NCI-H2171 treated with DMSO at 0.1 percent for 48 hours (cell line): ENCODE measurements around the gene JCAD.

Source experiments
- DNase-seq: peaks from one replicate; lab custom pipeline; 2025; lab: John Stamatoyannopoulos, UW

JCAD gene

DNA sequence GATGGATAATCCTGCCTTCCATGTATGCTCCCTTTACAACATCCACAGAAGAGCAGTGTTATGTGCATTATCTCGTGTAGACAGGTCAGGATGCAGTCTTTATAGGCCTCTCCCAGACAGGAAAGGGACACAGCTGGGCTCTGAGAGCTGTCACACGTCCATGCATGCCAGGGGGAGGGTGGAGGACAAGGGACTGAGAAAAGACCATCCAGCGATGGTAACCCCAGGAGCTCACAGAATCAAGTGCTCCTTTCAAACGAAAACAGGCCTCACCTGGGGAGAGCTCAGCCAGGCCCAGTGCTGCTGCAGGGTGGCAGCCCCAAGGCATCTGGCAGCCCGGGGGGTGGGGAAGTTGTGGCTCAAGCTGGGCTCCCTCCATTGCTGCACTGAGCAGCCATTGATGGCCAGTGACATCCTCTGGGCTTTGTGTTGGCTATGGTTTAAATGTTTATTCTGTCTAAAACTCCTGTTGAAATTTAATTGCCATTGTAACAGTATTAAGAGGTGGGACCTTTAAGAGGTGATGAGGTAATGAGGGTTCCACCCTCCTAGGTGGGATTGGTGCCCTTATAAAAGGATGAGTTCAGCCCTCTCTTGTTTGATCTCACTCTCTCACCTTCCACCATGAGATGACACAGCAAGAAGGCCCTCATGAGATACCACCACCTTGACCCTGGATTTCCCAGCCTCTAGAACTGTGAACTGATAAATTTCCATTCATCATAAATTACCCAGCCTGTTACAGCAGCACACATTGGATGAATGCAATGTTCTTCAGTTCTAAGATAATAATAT, 15.7 kb downstream of the JCAD start:
- DNase-seq, result no peak

DNA sequence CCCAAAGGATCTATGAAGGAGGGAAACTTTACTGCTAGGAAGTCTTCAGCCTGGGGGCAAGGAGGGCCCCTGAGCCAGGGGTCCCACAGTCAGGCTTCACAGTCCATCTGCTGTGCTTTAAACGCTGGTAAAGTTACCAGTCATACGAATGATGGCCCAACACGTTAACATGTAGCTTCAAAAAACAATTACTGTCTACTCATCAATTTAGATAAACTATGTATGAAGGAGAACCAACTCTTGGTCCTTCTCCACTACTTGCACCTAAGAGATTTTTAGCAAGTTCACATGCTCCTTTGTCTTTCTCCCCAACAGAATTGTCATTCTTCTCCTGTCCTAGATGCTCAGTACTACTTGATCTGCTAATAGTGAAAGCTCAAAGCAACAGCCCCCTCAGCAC, 16.6 kb downstream of the JCAD start:
- DNase-seq, result no peak

DNA sequence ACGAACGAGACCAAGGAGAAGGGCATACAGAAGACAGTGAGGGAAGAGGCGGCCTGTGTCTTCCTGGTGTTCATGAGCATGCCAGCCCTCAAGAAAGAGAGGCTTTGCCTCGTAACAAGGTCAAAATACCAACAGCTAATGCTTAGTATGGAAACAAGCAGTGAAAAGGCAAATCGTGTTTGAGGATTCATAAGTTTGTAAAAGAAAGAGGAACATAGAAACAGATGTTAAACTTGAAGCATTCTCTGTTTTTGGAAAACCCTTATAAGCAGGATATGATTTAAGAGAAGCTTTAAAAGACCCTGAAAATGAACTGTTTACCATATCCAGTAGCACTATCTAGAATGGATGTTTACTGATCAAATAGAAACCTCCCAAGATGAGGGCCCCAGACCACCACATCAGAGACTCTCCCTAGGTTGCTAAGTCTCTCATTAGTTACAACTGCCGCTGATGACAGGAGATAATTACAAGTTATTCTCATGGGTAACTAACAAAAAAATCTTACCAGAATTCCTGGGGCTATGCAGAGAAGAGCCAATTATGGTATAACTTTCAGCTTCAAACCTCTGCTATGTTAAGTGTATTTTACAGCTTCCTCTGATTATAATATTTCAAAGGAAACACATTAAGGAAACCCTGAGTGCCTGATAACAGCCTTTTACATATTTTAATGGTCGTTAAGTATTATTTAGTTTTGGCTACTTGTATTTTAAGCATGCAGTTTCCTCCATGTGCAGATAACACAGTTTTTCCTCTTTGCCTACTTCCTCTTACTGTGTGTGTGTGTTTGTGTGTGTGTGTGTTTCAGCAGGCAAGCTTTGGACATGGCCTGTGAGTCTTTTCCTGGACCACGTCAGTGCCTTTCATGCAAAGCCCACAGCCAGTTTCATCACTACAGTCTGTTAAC, 17.9 kb downstream of the JCAD start:
- no peak for DNase-seq

- no peak for DNase-seq
These were observed 18.8 kb downstream of the JCAD start for GRCh38 chr10:30040597-30040996.

GRCh38 chr10:30039988-30040387, 19.4 kb downstream of the JCAD start:
- DNase-seq, result no peak

DNA sequence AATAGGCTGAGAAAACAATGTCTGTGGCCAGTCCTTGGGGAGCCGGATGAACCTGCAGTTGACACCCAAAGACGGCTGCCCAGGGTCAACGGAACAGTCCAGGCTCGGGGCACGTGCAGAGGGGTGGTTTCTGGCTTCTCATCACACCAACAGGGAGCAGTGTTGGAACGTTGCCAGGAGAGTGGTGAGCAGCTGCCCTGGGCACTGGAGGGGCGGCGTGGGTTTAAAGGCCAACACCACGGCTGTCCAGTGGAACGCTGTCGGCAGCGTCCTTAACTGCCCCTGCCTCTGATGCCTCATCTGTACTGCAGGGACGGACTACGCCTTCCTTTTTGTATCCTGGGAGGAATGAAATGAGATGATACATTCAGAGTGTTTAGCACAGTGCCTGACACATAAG, 19.8 kb downstream of the JCAD start:
- no peak for DNase-seq

GRCh38 chr10:30038781-30039536, 20.4 kb downstream of the JCAD start:
- no peak for DNase-seq

DNA sequence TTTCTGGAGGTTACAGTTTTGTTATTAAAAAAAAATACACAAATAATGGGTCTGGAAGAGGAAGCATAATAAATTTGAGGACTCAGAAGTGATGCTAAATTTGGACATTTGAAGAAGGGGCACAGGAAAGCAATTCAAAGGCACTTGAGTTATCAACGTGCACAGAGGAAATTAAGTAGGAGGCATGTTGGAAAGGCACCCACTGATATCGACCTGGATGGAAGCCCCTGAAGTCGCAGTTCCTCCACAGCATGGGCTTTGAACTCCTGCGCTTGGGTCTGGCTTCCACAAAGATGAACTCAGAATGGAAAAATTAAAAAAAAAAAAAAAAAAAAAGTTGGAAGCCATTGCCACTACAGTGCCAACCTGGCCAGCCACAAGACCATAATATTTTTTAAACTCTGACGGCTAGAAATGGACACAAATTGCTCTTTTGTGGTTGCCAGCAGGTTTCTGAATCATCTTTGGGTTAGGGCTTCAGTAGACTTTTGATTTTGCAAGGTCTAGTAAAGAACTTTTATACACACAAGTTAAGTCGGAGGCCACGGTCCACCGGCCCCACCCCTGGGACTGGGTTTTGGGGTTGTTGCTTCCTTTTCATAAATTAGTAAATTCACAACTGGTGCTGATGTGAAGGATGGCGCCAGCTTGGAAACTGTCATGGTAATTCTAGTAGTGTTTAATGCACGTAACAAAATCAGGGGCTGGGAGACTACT, 21.6 kb downstream of the JCAD start:
- no peak for DNase-seq

- no peak for DNase-seq
These were observed 22.6 kb downstream of the JCAD start for GRCh38 chr10:30036811-30037210.

DNA sequence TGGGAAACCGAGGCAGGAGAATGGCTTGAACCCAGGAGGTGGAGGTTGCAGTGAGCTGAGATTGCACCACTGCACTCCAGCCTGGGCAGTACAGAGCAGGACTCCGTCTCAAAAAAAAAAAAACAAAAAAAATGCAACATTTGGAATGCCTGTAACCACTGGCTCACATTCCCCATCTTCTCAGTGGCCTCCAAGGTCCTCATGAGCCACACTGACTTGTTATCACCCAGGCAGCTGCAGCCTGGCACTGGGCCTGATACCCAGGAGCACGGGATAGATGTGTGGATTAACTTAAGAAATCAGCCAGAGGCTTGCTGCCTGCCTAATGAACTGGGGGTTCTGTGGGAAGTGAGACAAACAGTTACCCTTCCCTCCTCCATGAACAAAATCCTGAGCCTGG, 23.0 kb downstream of the JCAD start:
- no peak for DNase-seq

GRCh38 chr10:30034433-30035137, 24.8 kb downstream of the JCAD start:
- DNase-seq, result no peak

- no peak for DNase-seq
These were observed 27.3 kb downstream of the JCAD start for GRCh38 chr10:30032125-30032524.

DNA sequence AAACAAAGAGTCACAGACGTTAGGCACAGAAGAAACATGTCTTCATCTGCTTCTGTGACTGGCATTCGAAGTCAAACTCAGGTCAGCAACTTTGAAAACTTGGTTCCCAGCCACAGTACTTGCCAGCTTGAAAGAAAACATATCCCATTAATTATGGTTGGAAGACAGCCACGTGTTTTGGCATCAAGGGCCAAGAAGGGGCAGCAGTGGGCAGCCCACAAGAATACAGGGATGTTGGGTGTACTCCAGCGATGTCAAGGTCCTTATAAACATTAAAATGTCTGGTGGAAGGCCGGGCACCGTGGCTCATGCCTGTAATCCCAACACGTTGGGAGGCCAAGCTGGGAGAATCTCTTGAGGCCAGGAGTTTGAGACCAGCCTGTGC, 29.5 kb downstream of the JCAD start:
- no peak for DNase-seq

DNA sequence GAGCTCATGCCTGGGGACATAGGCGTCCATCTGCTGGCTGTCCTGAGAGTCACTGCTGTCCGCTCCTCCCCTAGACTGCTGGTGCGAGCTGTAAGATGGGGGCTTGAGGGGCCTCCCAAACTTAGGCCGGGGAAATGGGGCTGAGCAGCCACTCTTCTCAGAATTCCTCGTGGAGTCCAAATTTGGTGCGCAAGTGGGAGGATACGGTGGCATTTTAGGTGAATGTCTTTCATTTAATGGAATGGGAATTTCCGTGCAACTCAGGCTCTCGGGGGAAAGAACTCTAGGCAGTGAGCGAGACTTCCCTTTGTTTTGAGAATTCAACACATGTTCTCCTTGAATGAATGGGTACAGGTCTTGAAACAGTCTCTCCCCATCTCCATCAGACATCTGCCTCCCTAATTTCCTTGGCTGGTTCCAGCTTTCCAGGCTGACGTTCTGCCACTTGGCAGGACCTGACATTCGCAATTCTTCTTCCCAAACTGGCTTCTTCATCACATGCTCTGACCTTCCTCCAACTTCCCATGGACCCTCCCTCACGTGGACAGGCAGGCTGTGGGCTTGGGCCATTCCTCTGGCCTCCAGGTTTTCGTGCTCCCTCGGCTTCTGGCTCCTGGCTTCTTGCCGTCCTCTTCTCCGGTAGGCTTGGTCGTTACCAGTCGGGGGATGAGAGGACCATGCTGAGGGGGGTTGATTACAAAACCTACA, 30.1 kb downstream of the JCAD start:
- no peak for DNase-seq

- no peak for DNase-seq
These were observed 30.7 kb downstream of the JCAD start for GRCh38 chr10:30028738-30029030.

- DNase-seq, result no peak
These were observed 31.2 kb downstream of the JCAD start for GRCh38 chr10:30028006-30028737.

DNA sequence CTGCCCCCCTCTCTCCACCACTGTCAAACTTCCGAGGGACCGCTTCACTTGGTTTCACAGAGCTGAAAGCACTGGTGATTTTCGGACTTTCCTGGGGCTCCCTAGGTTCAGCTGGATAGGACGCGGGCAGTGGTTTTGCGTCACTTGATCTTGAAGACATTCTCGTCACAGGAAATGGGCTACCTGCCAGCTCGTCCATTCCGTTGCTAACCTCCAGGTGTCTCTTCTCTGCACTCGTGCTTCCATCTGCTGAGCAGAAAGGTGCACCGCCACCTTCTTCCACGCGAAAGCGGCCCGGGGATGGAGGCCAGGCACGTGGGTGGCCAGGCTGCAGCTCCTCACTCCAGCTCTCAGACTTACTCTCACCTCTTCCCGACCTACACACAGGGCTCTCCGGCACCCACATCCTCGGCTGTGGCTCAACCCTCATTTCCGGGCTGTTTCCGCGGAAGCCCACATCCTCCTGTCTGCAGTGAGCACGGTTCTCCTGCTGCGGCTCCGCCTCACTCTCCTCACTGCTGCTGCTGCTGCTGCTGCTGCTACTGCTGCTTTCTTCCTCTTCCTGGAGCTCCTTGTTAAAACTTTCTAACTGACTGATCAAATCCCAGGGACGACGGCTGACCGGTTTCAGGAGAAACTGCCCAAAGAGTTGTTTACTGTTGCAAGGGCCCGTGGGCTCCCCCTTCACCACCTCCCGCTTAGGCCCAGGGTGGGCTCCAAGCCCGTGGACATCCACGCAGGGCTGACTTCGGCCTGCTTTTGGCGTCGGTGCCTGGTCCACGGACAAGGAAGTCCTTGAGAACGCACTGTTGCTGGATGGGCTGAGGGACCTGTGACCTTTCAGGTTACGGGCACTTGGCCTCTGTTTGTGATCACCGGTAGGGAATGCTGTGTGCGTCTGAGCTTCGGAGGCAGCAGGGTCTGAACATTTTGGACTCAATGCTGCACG, 32.1 kb downstream of the JCAD start:
- DNase-seq, result peak; percentile 27

- DNase-seq, result no peak
These were observed 32.8 kb downstream of the JCAD start for GRCh38 chr10:30026578-30026977.

DNA sequence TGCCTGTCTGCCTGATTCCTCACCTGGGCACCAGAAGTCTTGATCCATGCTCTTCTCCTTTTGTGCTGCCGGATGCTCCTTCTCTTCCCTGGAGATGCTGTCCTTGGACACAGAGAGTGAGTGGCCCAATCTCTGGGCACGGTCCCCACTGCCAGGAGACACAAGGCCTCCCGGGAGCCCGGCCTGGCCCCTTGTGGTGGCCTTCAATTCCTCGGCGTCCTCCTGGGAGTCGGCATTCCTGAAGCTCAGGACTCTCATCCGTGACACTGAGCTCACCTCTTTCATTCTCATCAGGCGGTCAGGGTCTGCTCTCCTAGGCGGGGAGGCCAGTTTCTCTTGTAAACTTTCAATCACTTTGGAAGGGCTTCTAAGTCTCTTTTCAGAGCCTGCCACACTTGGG, 33.3 kb downstream of the JCAD start:
- DNase-seq, result no peak
